ENCODE measurements around the gene CDC42EP3. TPM values are rescaled to one million over a fixed set of nuclear protein-coding genes. Genes with fewer than 3 reads are reported as not detected.

Gene CDC42EP3
- total and polyA plus RNA-seq, 8 donors, result 6.7 to 89.7 (median 17.2) TPM

DNA sequence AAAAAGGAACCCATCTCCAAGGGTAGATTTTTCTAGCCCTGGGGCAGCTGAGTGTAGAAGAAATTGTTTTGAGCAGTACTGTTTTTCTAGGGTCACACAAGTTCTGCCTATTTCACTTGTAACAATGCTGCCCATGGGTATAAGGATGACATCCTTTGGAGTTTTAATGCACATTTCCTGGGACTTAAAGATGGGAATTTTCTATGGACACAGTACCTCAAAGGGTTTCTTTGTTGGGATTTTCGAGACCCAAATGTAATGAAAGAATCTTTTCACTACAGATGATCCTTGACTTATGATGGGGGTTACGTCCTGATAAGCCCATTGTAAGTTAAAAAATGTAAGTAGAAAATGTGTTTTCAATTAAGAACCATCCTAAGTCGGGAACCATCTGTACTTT lies 31.8 kb downstream of the CDC42EP3 start:
- Histone ChIP-seq H3K4me1 (peaks cover 8 to 48% (median 19%) of the 10 kb centered on the region in 4 donors), H3K9me3 (no peaks in the 10 kb centered on the region), H3K27me3 (no peaks in the 10 kb centered on the region), H3K4me3 (no peak overlapping the region), H3K27ac (no peak overlapping the region), H3K36me3 (peaks cover 0 to 8% (median 2%) of the 10 kb centered on the region in 4 donors)
- intact Hi-C loops (cut with DNase I; ENCODE audit: low total_unique reads), result no loop called here
- TF ChIP-seq, protein P1, sequence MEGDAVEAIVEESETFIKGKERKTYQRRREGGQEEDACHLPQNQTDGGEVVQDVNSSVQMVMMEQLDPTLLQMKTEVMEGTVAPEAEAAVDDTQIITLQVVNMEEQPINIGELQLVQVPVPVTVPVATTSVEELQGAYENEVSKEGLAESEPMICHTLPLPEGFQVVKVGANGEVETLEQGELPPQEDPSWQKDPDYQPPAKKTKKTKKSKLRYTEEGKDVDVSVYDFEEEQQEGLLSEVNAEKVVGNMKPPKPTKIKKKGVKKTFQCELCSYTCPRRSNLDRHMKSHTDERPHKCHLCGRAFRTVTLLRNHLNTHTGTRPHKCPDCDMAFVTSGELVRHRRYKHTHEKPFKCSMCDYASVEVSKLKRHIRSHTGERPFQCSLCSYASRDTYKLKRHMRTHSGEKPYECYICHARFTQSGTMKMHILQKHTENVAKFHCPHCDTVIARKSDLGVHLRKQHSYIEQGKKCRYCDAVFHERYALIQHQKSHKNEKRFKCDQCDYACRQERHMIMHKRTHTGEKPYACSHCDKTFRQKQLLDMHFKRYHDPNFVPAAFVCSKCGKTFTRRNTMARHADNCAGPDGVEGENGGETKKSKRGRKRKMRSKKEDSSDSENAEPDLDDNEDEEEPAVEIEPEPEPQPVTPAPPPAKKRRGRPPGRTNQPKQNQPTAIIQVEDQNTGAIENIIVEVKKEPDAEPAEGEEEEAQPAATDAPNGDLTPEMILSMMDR (IDR thresholded peaks at IDR 0.05), result no peak
- TF ChIP-seq EP300 (IDR thresholded peaks at IDR 0.05) (no peak), POLR2AphosphoS5 (IDR thresholded peaks at IDR 0.05) (no peak), POLR2A (IDR thresholded peaks at IDR 0.05) (no peak)
- WGBS, 5 donors, result 89 to 94% (median 93%) methylated on average over 3 of the region's 3 CpGs
- no peak for DNase-seq

DNA sequence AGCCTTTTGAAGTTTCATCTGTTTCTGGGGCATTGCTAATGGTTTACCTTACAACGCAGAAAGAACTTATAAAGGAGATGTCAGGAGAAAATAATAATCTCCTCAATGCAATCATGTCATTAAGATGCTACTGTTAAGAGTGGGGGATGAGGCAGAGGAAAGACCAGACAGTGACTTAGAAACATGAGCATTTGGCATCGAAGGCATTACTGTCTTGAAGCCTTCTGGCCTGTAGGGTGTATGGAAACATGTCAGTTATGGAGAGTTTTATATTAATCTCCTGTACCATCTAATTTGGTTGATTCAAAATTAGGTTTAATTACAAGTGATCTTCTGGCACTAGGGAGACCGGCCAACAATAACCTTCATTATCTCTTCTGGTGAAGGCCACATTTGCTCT lies 32.5 kb downstream of the CDC42EP3 start:
- Histone ChIP-seq H3K4me3 (no peak overlapping the region), H3K36me3 (peaks cover 0 to 5% (median 2%) of the 10 kb centered on the region in 4 donors), H3K27ac (no peak overlapping the region), H3K27me3 (no peaks in the 10 kb centered on the region), H3K9me3 (no peaks in the 10 kb centered on the region), H3K4me1 (peaks cover 5 to 45% (median 17%) of the 10 kb centered on the region in 4 donors)
- 96 to 97% (median 96%) methylated on average over 3 of the region's 3 CpGs for WGBS, 5 donors
- TF ChIP-seq, protein P1 (IDR thresholded peaks at IDR 0.05), result no peak
- intact Hi-C loops (cut with DNase I; ENCODE audit: low total_unique reads), result no loop called here
- DNase-seq, result no peak

DNA sequence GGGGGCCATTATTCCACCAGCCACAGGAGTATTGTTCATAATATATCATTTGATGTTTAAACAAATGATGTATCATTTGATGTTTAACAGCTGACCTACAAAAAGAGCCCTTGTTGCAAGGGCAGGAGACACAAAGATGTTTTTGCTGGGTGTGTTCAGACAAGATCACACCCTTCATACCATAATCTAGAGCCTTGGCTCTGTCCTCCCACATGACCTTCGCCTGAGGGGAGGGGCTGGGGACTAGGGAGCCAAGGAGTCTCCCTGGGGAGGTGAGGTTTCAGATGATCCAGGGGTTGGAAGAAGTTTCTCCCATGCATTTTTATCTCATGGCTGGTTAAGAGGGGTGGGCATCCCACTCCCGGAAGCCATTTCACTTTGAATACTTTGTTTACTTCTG lies 33.5 kb downstream of the CDC42EP3 start:
- no peak for TF ChIP-seq POLR2A (IDR thresholded peaks at IDR 0.05)
- no peak for TF ChIP-seq EP300 (IDR thresholded peaks at IDR 0.05)
- TF ChIP-seq POLR2AphosphoS5 (IDR thresholded peaks at IDR 0.05), result no peak
- TF ChIP-seq, protein P1 (IDR thresholded peaks at IDR 0.05), result no peak
- DNase-seq, result no peak
- Histone ChIP-seq H3K27ac (no peak overlapping the region), H3K4me3 (no peak overlapping the region), H3K27me3 (no peaks in the 10 kb centered on the region), H3K36me3 (no peaks in the 10 kb centered on the region), H3K4me1 (peaks cover 1 to 39% (median 13%) of the 10 kb centered on the region in 4 donors), H3K9me3 (no peaks in the 10 kb centered on the region)
- intact Hi-C loops (cut with DNase I; ENCODE audit: low total_unique reads), result no loop called here
- 0 to 90% (median 87%) methylated on average over 2 of the region's 2 CpGs for WGBS, 5 donors

DNA sequence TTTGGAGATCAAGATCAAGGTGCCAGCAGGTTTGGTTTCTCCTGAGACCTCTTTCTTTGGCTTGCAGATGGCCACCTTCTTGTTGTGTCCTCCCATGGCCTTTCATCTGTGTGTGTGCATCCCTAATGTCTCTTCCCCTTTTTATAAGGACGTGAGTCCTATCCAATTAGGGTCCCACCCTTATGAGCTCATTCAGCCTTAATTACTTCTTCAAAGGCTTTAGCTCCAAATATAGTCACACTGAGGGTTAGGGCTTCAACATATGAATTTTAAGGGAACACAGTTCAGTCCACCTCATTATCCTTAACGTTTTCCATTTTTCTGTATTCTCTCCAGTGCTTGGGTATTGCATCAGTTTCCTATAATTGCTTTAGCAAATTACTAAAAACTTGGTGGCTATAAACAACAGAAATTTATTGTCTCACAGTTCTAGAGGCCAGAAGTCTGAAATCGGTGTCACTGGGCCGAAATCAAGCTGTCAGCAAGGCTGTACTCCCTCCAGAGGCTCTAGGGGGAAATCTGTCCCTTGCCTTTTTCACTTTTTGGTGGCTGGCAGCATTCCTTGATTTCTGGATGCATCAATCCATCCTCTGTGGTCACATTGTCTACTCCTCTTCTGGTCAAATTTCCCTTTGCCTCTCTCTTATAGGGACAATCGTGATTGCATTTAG lies 34.1 kb downstream of the CDC42EP3 start:
- TF ChIP-seq POLR2AphosphoS5 (IDR thresholded peaks at IDR 0.05) (no peak), EP300 (IDR thresholded peaks at IDR 0.05) (no peak), POLR2A (IDR thresholded peaks at IDR 0.05) (no peak)
- TF ChIP-seq, protein P1 (IDR thresholded peaks at IDR 0.05), result no peak
- Histone ChIP-seq H3K27me3 (no peaks in the 10 kb centered on the region), H3K36me3 (no peaks in the 10 kb centered on the region), H3K27ac (no peak overlapping the region), H3K4me1 (peaks cover 0 to 37% (median 10%) of the 10 kb centered on the region in 4 donors), H3K4me3 (no peak overlapping the region), H3K9me3 (no peaks in the 10 kb centered on the region)
- no peak for DNase-seq
- intact Hi-C loops (cut with DNase I; ENCODE audit: low total_unique reads), result no loop called here
- 71 to 90% (median 84%) methylated on average over 5 of the region's 5 CpGs for WGBS, 5 donors

Measured in stomach (tissue), 9 donors.